Loucy (cell line): ENCODE results near the gene MAST4.

Experiments
- EZH2phosphoT487 ChIP-seq: fragments of 200-600 bp; IDR thresholded peaks from 2 replicates; pipeline ENCODE4 v1.6.1; 2018; ENCODE audit warnings: antibody characterized with exemption, mild to moderate bottlenecking, moderate library complexity, borderline replicate concordance
- TF ChIP-seq, protein P1 (sequence below): fragments of 200-600 bp; sonication (generic); conservative IDR thresholded peaks from 2 replicates; pipeline ENCODE4 v1.5.1; 2014; ENCODE audit warnings: mild to moderate bottlenecking, antibody characterized with exemption, low read length

DNA sequence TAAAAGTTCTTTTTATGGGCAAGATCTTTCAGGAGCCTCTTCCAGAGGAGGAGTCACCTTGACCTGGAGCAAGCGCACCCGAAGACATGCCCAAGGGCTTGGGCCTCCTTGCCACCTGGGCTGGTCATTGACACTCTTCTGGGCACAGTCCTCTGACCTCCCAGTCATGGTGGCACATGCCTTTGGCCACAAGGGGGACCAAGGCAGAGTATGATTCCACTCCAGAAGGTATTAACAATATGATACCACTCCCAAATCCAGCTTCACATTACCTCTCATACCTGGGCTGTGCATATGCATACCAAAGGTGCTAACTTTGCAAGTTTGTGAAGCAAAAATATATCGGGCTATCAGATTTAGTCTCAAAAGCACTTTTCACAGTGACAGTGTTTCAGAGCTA lies 84.6 kb downstream of the MAST4 start:
- TF ChIP-seq, protein P1, sequence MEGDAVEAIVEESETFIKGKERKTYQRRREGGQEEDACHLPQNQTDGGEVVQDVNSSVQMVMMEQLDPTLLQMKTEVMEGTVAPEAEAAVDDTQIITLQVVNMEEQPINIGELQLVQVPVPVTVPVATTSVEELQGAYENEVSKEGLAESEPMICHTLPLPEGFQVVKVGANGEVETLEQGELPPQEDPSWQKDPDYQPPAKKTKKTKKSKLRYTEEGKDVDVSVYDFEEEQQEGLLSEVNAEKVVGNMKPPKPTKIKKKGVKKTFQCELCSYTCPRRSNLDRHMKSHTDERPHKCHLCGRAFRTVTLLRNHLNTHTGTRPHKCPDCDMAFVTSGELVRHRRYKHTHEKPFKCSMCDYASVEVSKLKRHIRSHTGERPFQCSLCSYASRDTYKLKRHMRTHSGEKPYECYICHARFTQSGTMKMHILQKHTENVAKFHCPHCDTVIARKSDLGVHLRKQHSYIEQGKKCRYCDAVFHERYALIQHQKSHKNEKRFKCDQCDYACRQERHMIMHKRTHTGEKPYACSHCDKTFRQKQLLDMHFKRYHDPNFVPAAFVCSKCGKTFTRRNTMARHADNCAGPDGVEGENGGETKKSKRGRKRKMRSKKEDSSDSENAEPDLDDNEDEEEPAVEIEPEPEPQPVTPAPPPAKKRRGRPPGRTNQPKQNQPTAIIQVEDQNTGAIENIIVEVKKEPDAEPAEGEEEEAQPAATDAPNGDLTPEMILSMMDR = peak; percentile 49
- TF ChIP-seq EZH2phosphoT487 = no peak
